SK-N-SH (cell line): ENCODE results near the gene HPCAL4. TPM values are rescaled to one million over a fixed set of nuclear protein-coding genes. Genes with fewer than 3 reads are reported as not detected.

Source experiments
- CTCF ChIA-PET: fragments of 300-600, 350-600 bp; formaldehyde crosslinking; extraction: SDS; loops from one replicate; lab custom pipeline; 2021; lab: Yijun Ruan, JAX
- POLR2A ChIA-PET: fragments of 350-600 bp; sonication (Branson Sonifier 250); formaldehyde crosslinking; extraction: SDS; loops from one replicate; lab custom pipeline; 2020; ENCODE audit warnings: antibody characterized with exemption, inconsistent platforms; lab: Yijun Ruan, JAX
- DNase-seq: peaks from one replicate; pipeline ENCODE4 v3.0.0; 2012
- H2AFZ ChIP-seq: fragments of 200-600 bp; sonication (generic); 2 replicates; pipeline ENCODE4 v1.8.1; 2016; ENCODE audit warnings: antibody characterized with exemption, mild to moderate bottlenecking, low read depth
- H3F3A ChIP-seq: fragments of 200-600 bp; sonication (generic); replicated peaks from 2 replicates; pipeline ENCODE3; 2016; ENCODE audit warnings: antibody characterized with exemption, mild to moderate bottlenecking; ENCODE audit not compliant: insufficient read depth
- H3K27ac ChIP-seq, 2 experiments: fragments of 200-500 bp in 1 of 2; fragments of 200-600 bp in 1 of 2; sonication (Bioruptor generic) in 1 of 2; sonication (generic), shearing (Covaris generic) in 1 of 2; 2 replicates each; pipeline versions ENCODE4 v1.5.1 to v1.6.1; 2014 to 2016; ENCODE audit warnings: low read depth in 2 of 2, inconsistent platforms in 1 of 2, low read length in 1 of 2, mild to moderate bottlenecking in 1 of 2, mixed read lengths in 1 of 2
- H3K27me3 ChIP-seq: fragments of 200-600 bp; sonication (generic), shearing (Covaris generic); 2 replicates; pipeline ENCODE4 v1.6.1; 2016; ENCODE audit warnings: mixed run types; ENCODE audit not compliant: insufficient read depth
- H3K36me3 ChIP-seq, 2 experiments: fragments of 200-500 bp in 1 of 2; fragments of 200-600 bp in 1 of 2; sonication (Bioruptor generic) in 1 of 2; sonication (generic) in 1 of 2; replicated peaks in 1 of 2; 2 replicates each; pipeline versions ENCODE3 to v1.5.1; 2014 to 2016; ENCODE audit warnings: low read length in 1 of 2, mild to moderate bottlenecking in 1 of 2; ENCODE audit not compliant: insufficient read depth in 2 of 2, control insufficient read depth in 1 of 2
- H3K4me1 ChIP-seq, 2 experiments: fragments of 200-500 bp in 1 of 2; fragments of 200-600 bp in 1 of 2; sonication (Bioruptor generic) in 1 of 2; sonication (generic), shearing (Covaris generic) in 1 of 2; 2 replicates each; pipeline versions ENCODE4 v1.5.1 to v1.6.1; 2014 to 2016; ENCODE audit warnings: low read depth in 1 of 2, low read length in 1 of 2, mixed run types in 1 of 2; ENCODE audit not compliant: insufficient read depth in 2 of 2, control insufficient read depth in 1 of 2
- H3K4me2 ChIP-seq: fragments of 200-600 bp; sonication (generic), shearing (Covaris generic); 2 replicates; pipeline ENCODE4 v1.6.1; 2017; ENCODE audit warnings: mixed run types
- H3K4me3 ChIP-seq, 2 experiments: fragments of 200-500 bp in 1 of 2; fragments of 200-600 bp in 1 of 2; sonication (Bioruptor generic) in 1 of 2; sonication (generic), shearing (Covaris generic) in 1 of 2; 2 replicates each; pipeline versions ENCODE4 v1.5.1 to v1.8.1; 2014 to 2016; ENCODE audit warnings: low read depth in 2 of 2, inconsistent platforms in 1 of 2, low read length in 1 of 2, mild to moderate bottlenecking in 1 of 2, mixed read lengths in 1 of 2, moderate library complexity in 1 of 2
- H3K79me2 ChIP-seq: fragments of 200-600 bp; sonication (generic); 2 replicates; pipeline ENCODE4 v1.8.1; 2017; ENCODE audit warnings: mild to moderate bottlenecking; ENCODE audit not compliant: insufficient read depth
- H3K9ac ChIP-seq: fragments of 200-600 bp; sonication (generic); 2 replicates; pipeline ENCODE4 v1.6.1; 2017; ENCODE audit warnings: mixed run types
- H3K9me2 ChIP-seq: fragments of 200-600 bp; sonication (generic); 2 replicates; pipeline ENCODE4 v1.6.1; 2017; ENCODE audit warnings: mixed run types
- H3K9me3 ChIP-seq: fragments of 200-600 bp; sonication (generic); 2 replicates; pipeline ENCODE4 v1.6.1; 2017; ENCODE audit warnings: mixed run types, mild to moderate bottlenecking, moderate library complexity
- H4K20me1 ChIP-seq: fragments of 200-600 bp; sonication (generic); 2 replicates; pipeline ENCODE4 v1.6.1; 2017; ENCODE audit warnings: mild to moderate bottlenecking, mixed run types; ENCODE audit not compliant: insufficient read depth
- CTCF ChIP-seq: fragments of 200-600 bp; sonication (generic); IDR thresholded peaks from 2 replicates; pipeline ENCODE4 v1.6.1; 2017; ENCODE audit warnings: antibody characterized with exemption, mild to moderate bottlenecking, moderate library complexity
- ELF1 ChIP-seq: IDR thresholded peaks from 2 replicates; pipeline ENCODE4 v1.4.0; 2012
- EZH2phosphoT487 ChIP-seq: fragments of 200-600 bp; sonication (generic); IDR thresholded peaks from 2 replicates; pipeline ENCODE4 v1.6.1; 2017; ENCODE audit warnings: low read depth, mixed run types, mild to moderate bottlenecking, antibody characterized with exemption, moderate library complexity, borderline replicate concordance
- FOSL2 ChIP-seq: IDR thresholded peaks from 2 replicates; pipeline ENCODE4 v1.4.0; 2012; ENCODE audit warnings: low read depth, mild to moderate bottlenecking, moderate library complexity, borderline replicate concordance
- FOXJ3 ChIP-seq: sonication (generic); formaldehyde crosslinking; IDR thresholded peaks from 2 replicates; pipeline ENCODE4 v1.5.1; 2020; ENCODE audit warnings: mild to moderate bottlenecking, missing genetic modification reagents
- FOXM1 ChIP-seq: IDR thresholded peaks from 2 replicates; pipeline ENCODE4 v1.4.0; 2012; ENCODE audit warnings: low read depth, mild to moderate bottlenecking
- GABPA ChIP-seq: IDR thresholded peaks from 2 replicates; pipeline ENCODE4 v1.4.0; 2012; ENCODE audit warnings: low read depth, mild to moderate bottlenecking
- GATA2 ChIP-seq: sonication (generic); formaldehyde crosslinking; IDR thresholded peaks from 2 replicates; pipeline ENCODE4 v1.5.0; 2020; ENCODE audit warnings: mild to moderate bottlenecking, missing genetic modification reagents
- JUND ChIP-seq: IDR thresholded peaks from 2 replicates; pipeline ENCODE4 v1.4.0; 2012
- MEF2A ChIP-seq: IDR thresholded peaks from 2 replicates; pipeline ENCODE4 v1.4.0; 2012; ENCODE audit warnings: low read depth, borderline replicate concordance
- NFIC ChIP-seq: IDR thresholded peaks from 2 replicates; pipeline ENCODE4 v1.4.0; 2012; ENCODE audit warnings: borderline replicate concordance
- POLR2AphosphoS5 ChIP-seq: IDR thresholded peaks from 2 replicates; pipeline ENCODE4 v1.6.1; 2012; ENCODE audit warnings: low read depth, low read length
- SIN3A ChIP-seq: IDR thresholded peaks from 2 replicates; pipeline ENCODE4 v1.6.1; 2012; ENCODE audit warnings: low read depth, mild to moderate bottlenecking, low read length, moderate library complexity, borderline replicate concordance
- USF1 ChIP-seq: IDR thresholded peaks from 2 replicates; pipeline ENCODE4 v1.4.0; 2012; ENCODE audit warnings: low read depth, borderline replicate concordance
- YY1 ChIP-seq: IDR thresholded peaks from 2 replicates; pipeline ENCODE4 v1.4.0; 2012; ENCODE audit warnings: low read depth, mild to moderate bottlenecking
- WGBS: methylation state at CpG from one replicate; pipeline ENCODE4 v1.1.6; 2017; ENCODE audit warnings: low lambda C conversion rate; 5-methylcytosine and 5-hydroxymethylcytosine counted together
- polyA plus RNA-seq, 3 experiments: library from polyadenylated mRNA; depleted of rRNA; stranded (reverse); fragments of >200 nt; gene quantifications; 2 replicates each; pipeline ENCODE4 v1.2.3, GENCODE V29; 2012
- TF ChIP-seq, protein P1 (sequence below): IDR thresholded peaks from 2 replicates; pipeline ENCODE4 v1.4.0; 2012; ENCODE audit warnings: low read depth
- TF ChIP-seq, protein P2 (sequence below): fragments of 150-350 bp; IDR thresholded peaks from 2 replicates; pipeline ENCODE4 v1.6.1; 2017; ENCODE audit warnings: antibody characterized with exemption, low read length, low read depth, borderline replicate concordance

Gene HPCAL4
- polyA plus RNA-seq, 1 of the 3 experiments (the other 2 are of a cell fraction) = 0.15 TPM

DNA sequence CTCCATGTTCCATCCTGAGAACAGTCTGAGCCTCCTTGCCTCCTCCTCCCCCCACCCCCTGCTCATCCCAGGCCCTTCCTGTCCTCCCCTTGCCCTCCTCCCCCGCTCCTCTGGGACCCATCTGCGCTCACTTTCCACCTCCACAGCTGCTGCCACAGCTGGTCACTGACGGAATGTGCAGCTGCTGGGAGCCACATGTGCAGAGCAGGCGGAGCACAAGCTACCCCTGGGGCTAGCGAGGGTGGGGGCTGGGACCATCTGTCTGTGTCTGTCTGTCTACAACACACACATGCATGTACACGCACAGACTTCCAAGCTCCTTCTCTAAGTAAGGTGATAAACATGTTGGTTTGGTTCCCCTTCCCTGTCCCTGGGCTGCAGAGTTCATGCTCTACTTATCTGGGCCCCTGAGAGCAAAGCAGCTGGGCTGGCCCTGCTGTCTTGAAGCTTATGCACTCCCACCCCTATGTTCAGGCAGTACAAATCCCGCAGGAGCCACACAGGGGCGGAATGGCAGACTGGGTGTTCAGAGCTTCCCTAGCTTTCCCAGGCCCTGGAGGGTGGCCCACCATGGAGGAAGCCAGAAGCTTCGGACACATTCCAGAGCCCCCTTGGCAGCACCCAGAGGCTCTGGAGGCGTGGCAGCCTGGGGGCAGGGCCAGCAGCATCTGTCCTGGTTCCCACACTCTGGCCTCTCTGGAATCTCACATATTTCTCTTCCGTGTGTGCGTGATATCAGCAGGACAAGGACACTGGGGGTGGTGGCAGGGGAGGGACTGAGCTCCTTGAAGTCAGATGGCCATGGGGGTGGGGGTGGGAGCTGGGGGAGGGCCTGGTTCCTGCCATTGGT lies 44.8 kb downstream of the HPCAL4 start (continued):
- no peak for TF ChIP-seq GATA2

DNA sequence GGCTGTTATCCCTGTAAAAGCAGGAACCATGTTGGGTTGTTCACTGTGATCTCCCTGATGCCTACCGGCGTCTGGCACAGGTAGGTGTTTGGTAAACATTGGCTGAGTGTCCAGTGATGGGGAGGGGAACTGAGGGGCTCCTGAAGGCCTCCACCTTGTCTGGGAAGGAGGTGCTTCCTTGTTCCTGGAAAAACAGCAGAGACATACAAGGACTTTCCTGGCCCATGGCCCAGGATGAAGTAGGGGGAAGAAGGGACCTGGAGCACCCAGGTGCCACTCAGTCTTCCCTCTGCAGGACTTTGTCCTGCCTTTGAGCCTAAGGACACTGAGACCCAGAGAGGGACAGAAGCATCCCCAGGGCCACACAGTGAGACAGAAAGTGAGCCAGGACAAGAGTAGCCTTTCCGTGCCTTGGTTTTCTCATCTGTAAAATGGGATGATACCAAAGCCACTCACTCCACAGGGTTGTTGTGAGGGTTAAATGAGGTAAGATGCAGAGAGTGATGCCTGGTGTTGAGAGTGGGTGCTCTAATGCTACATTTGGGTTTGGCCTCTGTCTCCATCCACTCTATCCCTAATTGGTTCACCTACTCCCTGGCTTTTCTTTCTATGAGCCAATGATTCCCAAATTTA lies 45.7 kb downstream of the HPCAL4 start:
- Histone ChIP-seq H3K79me2 (no peaks in the 10 kb centered on the region), H3K4me3 (no peak overlapping the region), H3K9me3 (no peaks in the 10 kb centered on the region), H3F3A (peaks cover 8% of the 10 kb centered on the region), H3K27ac (peak overlapping the region in 1 of 2 experiments; percentile 2; a peak in 1 of 4 replicates), H3K4me1 (peaks cover 4 to 35% of the 10 kb centered on the region in 2 experiments; a peak in 2 of 4 replicates), H2AFZ (no peak overlapping the region), H3K9ac (no peak overlapping the region), H3K4me2 (no peak overlapping the region), H3K27me3 (no peaks in the 10 kb centered on the region), H3K36me3 (no peaks in the 10 kb centered on the region), H3K9me2 (no peaks in the 10 kb centered on the region), H4K20me1 (no peaks in the 10 kb centered on the region)
- CTCF ChIA-PET = interaction anchor here (1.4 to 15.4 kb wide), 4 partner anchors 12 to 50 kb away, joined by 5 to 459 read pairs (median 25); partner anchors contain the start of gene NT5C1A
- TF ChIP-seq EZH2phosphoT487 (no peak), USF1 (no peak), JUND (no peak), YY1 (no peak), SIN3A (no peak)
- TF ChIP-seq, protein P1, sequence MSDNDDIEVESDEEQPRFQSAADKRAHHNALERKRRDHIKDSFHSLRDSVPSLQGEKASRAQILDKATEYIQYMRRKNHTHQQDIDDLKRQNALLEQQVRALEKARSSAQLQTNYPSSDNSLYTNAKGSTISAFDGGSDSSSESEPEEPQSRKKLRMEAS = no peak
- 96% methylated on average over 3 of the region's 3 CpGs for WGBS
- DNase-seq = no peak
- POLR2A ChIA-PET = interaction anchor here (1.2 to 1.6 kb wide), 3 partner anchors 12 to 26 kb away, joined by 3 to 8 read pairs (median 6); partner anchors contain the start of gene NT5C1A

GRCh38 chr1:39643705-39644104 lies 47.5 kb downstream of the HPCAL4 start:
- no peak overlapping the region for H3K9ac ChIP-seq
- no peak overlapping the region for H3K27ac ChIP-seq
- ChIA-PET POLR2A (no interaction called here), CTCF (interaction anchor here (0.8 to 3.0 kb wide), 5 partner anchors 8 to 38 kb away, joined by 3 to 12 read pairs (median 4); partner anchors contain the start of gene NT5C1A)
- peaks cover 4 to 33% of the 10 kb centered on the region in 2 experiments; a peak in 2 of 4 replicates for H3K4me1 ChIP-seq
- H3K4me3 ChIP-seq = no peak overlapping the region
- H3K4me2 ChIP-seq = no peak overlapping the region
- no peaks in the 10 kb centered on the region for H4K20me1 ChIP-seq
- H3F3A ChIP-seq = peaks cover 8% of the 10 kb centered on the region
- H3K27me3 ChIP-seq = no peaks in the 10 kb centered on the region
- H2AFZ ChIP-seq = no peak overlapping the region
- H3K9me3 ChIP-seq = no peaks in the 10 kb centered on the region
- H3K79me2 ChIP-seq = no peaks in the 10 kb centered on the region
- DNase-seq = no peak
- no peaks in the 10 kb centered on the region for H3K9me2 ChIP-seq
- 91% methylated on average over 3 of the region's 3 CpGs for WGBS
- H3K36me3 ChIP-seq = no peaks in the 10 kb centered on the region
- TF ChIP-seq FOXM1 (no peak), NFIC (no peak), FOXJ3 (CRISPR knock-in tag) (no peak), SIN3A (no peak), POLR2AphosphoS5 (no peak), ELF1 (no peak), MEF2A (no peak), EZH2phosphoT487 (no peak), CTCF (no peak), JUND (no peak), GABPA (no peak), USF1 (no peak), FOSL2 (no peak)
- TF ChIP-seq, protein P2, sequence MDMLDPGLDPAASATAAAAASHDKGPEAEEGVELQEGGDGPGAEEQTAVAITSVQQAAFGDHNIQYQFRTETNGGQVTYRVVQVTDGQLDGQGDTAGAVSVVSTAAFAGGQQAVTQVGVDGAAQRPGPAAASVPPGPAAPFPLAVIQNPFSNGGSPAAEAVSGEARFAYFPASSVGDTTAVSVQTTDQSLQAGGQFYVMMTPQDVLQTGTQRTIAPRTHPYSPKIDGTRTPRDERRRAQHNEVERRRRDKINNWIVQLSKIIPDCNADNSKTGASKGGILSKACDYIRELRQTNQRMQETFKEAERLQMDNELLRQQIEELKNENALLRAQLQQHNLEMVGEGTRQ = no peak
- TF ChIP-seq, protein P1 = no peak
